AG09319 (cell line): ENCODE results near the gene MAGEB4.

Experiments
- DNase-seq: peaks from one replicate; pipeline ENCODE4 v3.0.0-alpha.2; 2010; ENCODE audit warnings: low read depth; ENCODE audit errors: extremely low read depth
- CTCF ChIP-seq: IDR thresholded peaks from 2 replicates; pipeline ENCODE4 v1.5.1; 2011; ENCODE audit warnings: low read depth, mild to moderate bottlenecking, inconsistent platforms, low read length, moderate library complexity

Gene MAGEB4

GRCh38 chrX:30283456-30284200 lies 41.8 kb downstream of the MAGEB4 start:
- peak; percentile 70 for DNase-seq
- no peak for TF ChIP-seq CTCF
